Mammary microvascular endothelial cell (primary cell): Measurements from ENCODE around the gene PIRT. TPM values are rescaled to one million over a fixed set of nuclear protein-coding genes. Genes with fewer than 3 reads are reported as not detected.

Source experiments
- total RNA-seq: library from RNA; depleted of rRNA; stranded (reverse); fragments of >200 nt; gene quantifications from 2 replicates; pipeline ENCODE4 v1.2.3, GENCODE V29; 2015

Gene PIRT
- not detected in 2 replicates for total RNA-seq

DNA sequence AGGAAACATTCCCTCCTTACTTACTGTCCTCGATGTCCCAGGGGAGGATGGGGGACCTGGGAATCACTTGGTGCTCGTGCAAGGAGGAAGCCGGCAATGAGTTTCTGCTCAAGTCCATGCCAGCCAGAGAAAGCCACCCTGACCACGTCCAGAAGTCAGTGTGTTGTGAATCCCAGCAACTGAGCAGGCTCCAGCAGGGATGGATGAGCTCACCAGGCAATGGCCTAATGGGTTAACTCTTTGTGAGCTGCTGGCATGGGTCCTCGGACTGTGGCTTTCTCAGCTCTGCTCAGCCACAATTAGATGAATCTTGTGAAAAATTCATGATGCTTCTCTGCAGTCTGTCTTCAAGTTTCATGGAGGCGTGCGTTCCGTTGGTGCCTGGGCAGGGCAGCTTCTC, at the start of gene PIRT:
Gene PIRT (minus strand): TSS at position 167 of the 400 bp plus-strand sequence. CDS start 12,442 bp downstream, outside the sequence.

DNA sequence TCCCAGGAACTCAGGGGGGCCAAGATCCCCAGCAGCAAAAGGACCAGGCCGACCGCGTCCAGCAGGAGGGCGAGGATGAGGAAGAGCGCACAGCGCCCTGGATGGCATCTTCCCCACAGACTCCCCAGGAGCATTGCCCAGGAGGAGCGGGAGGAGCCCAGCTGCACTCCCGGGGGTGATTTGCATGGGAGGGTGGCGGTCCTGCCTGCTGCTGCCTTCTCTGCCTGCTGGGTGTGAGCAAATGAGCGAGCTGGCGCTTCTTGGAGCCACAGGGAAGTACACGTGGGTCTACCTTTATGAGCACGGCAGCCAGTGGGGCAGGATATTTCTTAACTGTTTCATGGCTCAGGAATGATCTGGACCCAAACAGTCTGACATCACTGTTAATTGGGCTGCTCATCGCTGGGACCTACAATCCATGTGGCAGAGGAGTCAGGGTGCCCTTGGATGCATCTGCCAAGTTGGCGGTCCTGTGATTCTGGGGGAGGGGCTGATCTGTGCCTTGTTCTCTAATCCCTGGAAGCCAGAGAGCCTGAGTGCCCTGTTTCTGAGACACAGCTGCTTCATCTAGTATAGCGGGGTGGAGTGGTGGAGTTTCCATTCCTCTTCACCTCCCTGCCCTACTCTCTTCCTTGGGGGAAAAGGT, 33.9 kb downstream of the PIRT start, which contains the start of gene TMEM238L:
Gene TMEM238L (minus strand): TSS at position 270 of the 646 bp plus-strand sequence. CDS start 136 bp downstream, at position 134.

Other genes starting within 250 kb of the PIRT start
- under 0.01 and 0.15 TPM in 2 replicates for gene MYH3, start 180.8 kb downstream of the PIRT start, total RNA-seq
- 27.7 and 30.6 TPM in 2 replicates for gene SCO1, start 140.6 kb downstream of the PIRT start, total RNA-seq
- gene ADPRM, start 140.5 kb downstream of the PIRT start, total RNA-seq, result 5.1 and 6.7 TPM in 2 replicates
- gene TMEM220, start 108.1 kb downstream of the PIRT start, total RNA-seq, result 3.3 and 5.5 TPM in 2 replicates
- not detected in 2 replicates for gene TMEM238L, start 34.0 kb downstream of the PIRT start, total RNA-seq